Fibroblast of mammary gland (primary cell): Measurements from ENCODE around the gene ATXN7.

Experiments used
- DNase-seq: peaks from one replicate; pipeline ENCODE4 v3.0.0-alpha.2; 2010; ENCODE audit warnings: low read depth
- H3K4me3 ChIP-seq: 2 replicates; pipeline ENCODE4 v1.5.1; 2011; ENCODE audit warnings: low read depth, mild to moderate bottlenecking, low read length, moderate library complexity; ENCODE audit not compliant: control insufficient read depth
- TF ChIP-seq, protein P1 (sequence below): conservative IDR thresholded peaks from 2 replicates; pipeline ENCODE4 v1.5.1; 2011; ENCODE audit warnings: low read depth, low read length, inconsistent platforms; ENCODE audit not compliant: control insufficient read depth, insufficient read depth

The ATXN7 gene

DNA sequence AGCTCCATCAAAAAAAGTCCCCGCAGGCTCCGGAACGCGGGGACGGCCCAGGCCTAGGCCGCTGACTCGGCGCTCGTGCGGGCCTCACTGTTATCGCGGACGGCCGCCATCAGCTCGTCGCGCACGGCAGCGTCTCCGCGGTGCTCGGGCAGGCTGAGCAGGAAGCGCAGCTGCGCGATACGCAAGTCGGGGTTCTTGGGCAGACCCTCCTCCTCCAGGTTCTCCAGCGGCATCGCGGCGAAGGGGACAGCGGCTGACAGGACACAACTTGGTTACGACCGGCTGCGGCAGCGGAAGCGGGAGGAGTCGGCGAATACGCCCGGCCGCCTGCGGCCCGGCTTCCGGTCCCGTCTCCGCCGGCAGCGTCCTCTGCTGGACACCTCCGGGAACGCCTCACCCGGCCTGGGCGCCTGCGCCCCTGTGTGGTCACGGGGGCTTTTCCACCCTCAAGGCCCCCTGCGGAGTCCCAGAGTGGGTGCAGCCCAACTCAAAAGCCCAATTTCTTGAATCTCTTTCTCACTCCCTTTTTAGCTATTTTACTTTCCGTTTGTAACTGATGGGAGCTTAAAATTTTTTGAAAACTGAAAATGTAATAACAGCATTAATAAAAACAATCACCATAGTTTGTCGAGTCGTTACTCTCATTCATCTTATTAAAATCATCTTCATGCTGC, 159.7 kb downstream of the ATXN7 start, which contains the start of gene PSMD6:
Gene PSMD6, minus strand, starts transcription at position 308 of the 674 bp plus-strand sequence. Its CDS starts 75 bp downstream, at position 233.
- peak; percentile 76 for DNase-seq
- TF ChIP-seq, protein P1, sequence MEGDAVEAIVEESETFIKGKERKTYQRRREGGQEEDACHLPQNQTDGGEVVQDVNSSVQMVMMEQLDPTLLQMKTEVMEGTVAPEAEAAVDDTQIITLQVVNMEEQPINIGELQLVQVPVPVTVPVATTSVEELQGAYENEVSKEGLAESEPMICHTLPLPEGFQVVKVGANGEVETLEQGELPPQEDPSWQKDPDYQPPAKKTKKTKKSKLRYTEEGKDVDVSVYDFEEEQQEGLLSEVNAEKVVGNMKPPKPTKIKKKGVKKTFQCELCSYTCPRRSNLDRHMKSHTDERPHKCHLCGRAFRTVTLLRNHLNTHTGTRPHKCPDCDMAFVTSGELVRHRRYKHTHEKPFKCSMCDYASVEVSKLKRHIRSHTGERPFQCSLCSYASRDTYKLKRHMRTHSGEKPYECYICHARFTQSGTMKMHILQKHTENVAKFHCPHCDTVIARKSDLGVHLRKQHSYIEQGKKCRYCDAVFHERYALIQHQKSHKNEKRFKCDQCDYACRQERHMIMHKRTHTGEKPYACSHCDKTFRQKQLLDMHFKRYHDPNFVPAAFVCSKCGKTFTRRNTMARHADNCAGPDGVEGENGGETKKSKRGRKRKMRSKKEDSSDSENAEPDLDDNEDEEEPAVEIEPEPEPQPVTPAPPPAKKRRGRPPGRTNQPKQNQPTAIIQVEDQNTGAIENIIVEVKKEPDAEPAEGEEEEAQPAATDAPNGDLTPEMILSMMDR = peak; percentile 94
- peak within 1 kb of the TSS; percentile 95 for H3K4me3 ChIP-seq

DNA sequence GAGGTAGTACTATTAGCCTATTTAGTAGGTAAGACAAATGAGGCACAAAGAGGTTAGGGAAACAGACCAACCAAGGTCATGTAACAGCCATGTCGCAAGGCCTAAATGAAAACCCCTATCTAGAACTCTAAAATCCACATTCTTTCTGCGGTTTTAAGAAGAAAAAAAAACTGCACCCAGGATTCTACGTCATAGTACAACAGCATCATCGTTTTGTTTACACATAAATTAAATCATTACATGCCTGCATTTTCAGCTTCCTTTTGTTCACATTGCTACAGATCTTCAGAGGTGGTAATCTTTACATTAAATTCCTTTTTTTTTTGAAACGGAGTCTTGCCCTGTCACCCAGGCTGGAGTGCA, 160.2 kb downstream of the ATXN7 start:
- peak; percentile 50 for DNase-seq
- no peak overlapping the region for H3K4me3 ChIP-seq
- TF ChIP-seq, protein P1 = no peak

GRCh38 chr3:64026346-64026745, 162.7 kb downstream of the ATXN7 start:
- DNase-seq = no peak
- H3K4me3 ChIP-seq = no peak overlapping the region
- TF ChIP-seq, protein P1 = no peak

GRCh38 chr3:64027658-64028057, 164.0 kb downstream of the ATXN7 start:
- TF ChIP-seq, protein P1 = no peak
- DNase-seq = no peak

DNA sequence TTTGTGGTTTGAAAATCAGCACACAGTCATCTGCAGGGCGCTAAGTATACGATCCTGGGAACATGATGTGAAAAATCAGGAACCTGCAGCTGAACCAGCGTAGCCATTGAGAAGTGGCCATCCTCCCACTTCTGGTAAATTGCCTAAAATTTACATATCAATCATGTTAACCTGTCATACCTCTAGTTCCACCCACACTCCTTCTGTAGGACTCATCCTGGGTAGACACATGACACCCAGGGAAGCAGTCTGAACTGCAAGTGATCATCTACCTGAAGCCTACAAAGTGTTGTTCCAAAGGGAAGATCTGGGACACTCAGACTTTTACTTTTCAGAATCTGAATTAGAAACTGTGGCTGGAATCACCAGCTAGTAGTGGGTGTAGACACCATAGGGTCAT, 165.1 kb downstream of the ATXN7 start:
- DNase-seq = no peak
- TF ChIP-seq, protein P1 = no peak
- H3K4me3 ChIP-seq = no peak overlapping the region

More at GRCh38 chr3:64027658-64028057, 164.0 kb downstream of the ATXN7 start:
- H3K4me3 ChIP-seq = no peak overlapping the region

- no peak overlapping the region for H3K4me3 ChIP-seq
- TF ChIP-seq, protein P1 = no peak
- no peak for DNase-seq
These were observed 165.6 kb downstream of the ATXN7 start for GRCh38 chr3:64029287-64029686.
